G401 (cell line): ENCODE data around the gene DBX2. TPM values are rescaled to one million over a fixed set of nuclear protein-coding genes. Genes with fewer than 3 reads are reported as not detected.
"Not testable (repeated sequence)": the region's sequence is repeated elsewhere in the genome, so short reads cannot be mapped to it uniquely, and the experiment has no call there.

Experiments
- DNase-seq: peaks from one replicate; pipeline ENCODE4 v3.0.0-alpha.2; 2015; ENCODE audit warnings: low spot score
- in situ Hi-C: cut with HindIII; loops from 2 replicates; pipeline ENCODE4 v1.10.0; 2016; ENCODE audit warnings: low sequenced_read_pairs, mixed read lengths
- total RNA-seq: library from RNA; depleted of rRNA; stranded (reverse); fragments of >200 nt; shearing (Covaris generic); gene quantifications from 2 replicates; pipeline ENCODE4 v1.2.3, GENCODE V29; 2014; rRNA removed

The DBX2 gene
- not detected in 2 replicates for total RNA-seq

GRCh38 chr12:45050751-45051571 lies at the start of gene DBX2:
Gene DBX2, minus strand, starts transcription at chr12:45051099. Its CDS starts 172 bp downstream, at chr12:45050927.
- DNase-seq: no peak
- in situ Hi-C loops: no loop called here

GRCh38 chr12:45098766-45099165 lies 47.9 kb upstream of the DBX2 start:
- DNase-seq: no peak
- in situ Hi-C loops: no loop called here

- in situ Hi-C loops: not testable (repeated sequence)
Measured at GRCh38 chr12:45095417-45095816, 44.5 kb upstream of the DBX2 start.

GRCh38 chr12:45093051-45093450 lies 42.2 kb upstream of the DBX2 start:
- in situ Hi-C loops: no loop called here
- DNase-seq: no peak

More at GRCh38 chr12:45095417-45095816, 44.5 kb upstream of the DBX2 start:
- DNase-seq: not testable (repeated sequence)

- DNase-seq: peak; percentile 2
- in situ Hi-C loops: no loop called here
Measured at GRCh38 chr12:45089411-45090075, 38.6 kb upstream of the DBX2 start.

GRCh38 chr12:45088608-45089007 lies 37.7 kb upstream of the DBX2 start:
- in situ Hi-C loops: no loop called here
- DNase-seq: no peak

- in situ Hi-C loops: not testable (repeated sequence)
Measured at GRCh38 chr12:45084248-45084647, 33.3 kb upstream of the DBX2 start.

GRCh38 chr12:45077251-45077650 lies 26.4 kb upstream of the DBX2 start:
- in situ Hi-C loops: no loop called here
- no peak for DNase-seq

More at GRCh38 chr12:45084248-45084647, 33.3 kb upstream of the DBX2 start:
- DNase-seq: not testable (repeated sequence)

GRCh38 chr12:45076417-45077026 lies 25.6 kb upstream of the DBX2 start:
- no peak for DNase-seq
- in situ Hi-C loops: no loop called here

- in situ Hi-C loops: no loop called here
- DNase-seq: no peak
Measured at GRCh38 chr12:45075587-45076282, 24.8 kb upstream of the DBX2 start.

- in situ Hi-C loops: no loop called here
- DNase-seq: no peak
Measured at GRCh38 chr12:45065125-45065626, 14.3 kb upstream of the DBX2 start.

- in situ Hi-C loops: no loop called here
- no peak for DNase-seq
Measured at GRCh38 chr12:45060976-45061375, 10.1 kb upstream of the DBX2 start.

GRCh38 chr12:45051572-45052125 lies 750 bp upstream of the DBX2 start:
- DNase-seq: peak; percentile 9
- in situ Hi-C loops: no loop called here

GRCh38 chr12:45049912-45050750 lies 768 bp downstream of the DBX2 start:
- in situ Hi-C loops: no loop called here
- DNase-seq: no peak

- in situ Hi-C loops: no loop called here
- DNase-seq: no peak
Measured at GRCh38 chr12:45042599-45042998, 8.3 kb downstream of the DBX2 start.

GRCh38 chr12:45040977-45041376 lies 9.9 kb downstream of the DBX2 start:
- in situ Hi-C loops: no loop called here
- DNase-seq: no peak

- in situ Hi-C loops: no loop called here
- no peak for DNase-seq
Measured at GRCh38 chr12:45039757-45040156, 11.1 kb downstream of the DBX2 start.

GRCh38 chr12:45034861-45035265 lies 16.0 kb downstream of the DBX2 start:
- in situ Hi-C loops: no loop called here
- DNase-seq: peak; percentile 3
